Keratinocyte (primary cell): ENCODE results near the gene CERK. TPM values are rescaled to one million over a fixed set of nuclear protein-coding genes. Genes with fewer than 3 reads are reported as not detected.

Experiments used
- DNase-seq: peaks from one replicate; pipeline ENCODE4 v3.0.0-alpha.2; 2011; ENCODE audit warnings: low read depth, missing footprints, low spot score
- FAIRE-seq: peaks from 2 replicates; lab custom pipeline; 2011; peaks lifted over from hg19 to GRCh38; lab: Jason Lieb, UNC
- H2AFZ ChIP-seq: 2 replicates; pipeline ENCODE4 v1.6.0; 2012; ENCODE audit warnings: low read length, control low read depth, inconsistent platforms; ENCODE audit not compliant: control insufficient read depth
- H3K27ac ChIP-seq: 2 replicates; pipeline ENCODE4 v1.5.1; 2011; ENCODE audit warnings: low read length; ENCODE audit not compliant: control insufficient read depth, insufficient read depth
- H3K27me3 ChIP-seq: 3 replicates; pipeline ENCODE4 v1.6.0; 2011; ENCODE audit warnings: low read length; ENCODE audit not compliant: control insufficient read depth, insufficient read depth; ENCODE audit errors: extremely low read depth
- H3K36me3 ChIP-seq, 2 experiments: 2 replicates in 1 of 2; 3 replicates in 1 of 2; pipeline ENCODE4 v1.5.1; 2011; ENCODE audit warnings: low read length in 2 of 2, mild to moderate bottlenecking in 1 of 2; ENCODE audit not compliant: control insufficient read depth in 2 of 2, insufficient read depth in 2 of 2; ENCODE audit errors: extremely low read depth in 1 of 2
- H3K4me1 ChIP-seq: 3 replicates; pipeline ENCODE4 v1.5.1; 2011; ENCODE audit warnings: low read length; ENCODE audit not compliant: control insufficient read depth, insufficient read depth; ENCODE audit errors: extremely low read depth
- H3K4me2 ChIP-seq: 3 replicates; pipeline ENCODE4 v1.6.0; 2011; ENCODE audit warnings: low read depth, low read length; ENCODE audit not compliant: control insufficient read depth, insufficient read depth; ENCODE audit errors: extremely low read depth
- H3K4me3 ChIP-seq, 3 experiments: fragments of 200-600 bp in 1 of 3; sonication (generic) in 1 of 3; 2 replicates in 2 of 3; 3 replicates in 1 of 3; pipeline ENCODE4 v1.5.1; 2011 to 2016; ENCODE audit warnings: low read length in 3 of 3, mild to moderate bottlenecking in 3 of 3, control low read depth in 2 of 3, inconsistent platforms in 1 of 3, low read depth in 1 of 3, mixed read lengths in 1 of 3, mixed run types in 1 of 3, moderate library complexity in 1 of 3; ENCODE audit not compliant: control insufficient read depth in 2 of 3, insufficient read depth in 2 of 3; ENCODE audit errors: extremely low read depth in 1 of 3
- H3K79me2 ChIP-seq: 2 replicates; pipeline ENCODE4 v1.6.0; 2012; ENCODE audit warnings: low read length; ENCODE audit not compliant: control insufficient read depth, insufficient read depth
- H3K9ac ChIP-seq: 3 replicates; pipeline ENCODE4 v1.6.0; 2011; ENCODE audit warnings: low read length; ENCODE audit not compliant: control insufficient read depth, insufficient read depth; ENCODE audit errors: extremely low read depth
- H3K9me1 ChIP-seq: 3 replicates; pipeline ENCODE4 v1.6.0; 2011; ENCODE audit warnings: low read length; ENCODE audit not compliant: control insufficient read depth, insufficient read depth; ENCODE audit errors: extremely low read depth
- H3K9me3 ChIP-seq: 2 replicates; pipeline ENCODE4 v1.5.1; 2012; ENCODE audit warnings: low read depth, low read length; ENCODE audit not compliant: control insufficient read depth
- H4K20me1 ChIP-seq: 3 replicates; pipeline ENCODE4 v1.6.0; 2011; ENCODE audit warnings: low read length; ENCODE audit not compliant: control insufficient read depth, insufficient read depth; ENCODE audit errors: extremely low read depth
- EZH2 ChIP-seq: IDR thresholded peaks from one replicate; pipeline ENCODE4 v1.6.1; 2012; ENCODE audit warnings: inconsistent platforms, mild to moderate bottlenecking, low read length, moderate library complexity
- dilution Hi-C: fragments of 300-500 bp; cut with MboI; formaldehyde crosslinking; loops from one replicate; pipeline ENCODE4 v1.7.0; 2020; ENCODE audit warnings: low sequenced_read_pairs; ENCODE audit not compliant: extremely low pct_ligation_motif_present
- polyA plus RNA-seq, 5 experiments: library from polyadenylated mRNA; depleted of rRNA in 3 of 5; stranded (reverse) in 3 of 5; stranded (forward) in 1 of 5; unstranded in 1 of 5; fragments of >200 nt; gene quantifications; 1 replicate in 1 of 5; 2 replicates in 3 of 5; 3 replicates in 1 of 5; pipeline versions ENCODE4 v1.2.1 to v1.2.3, GENCODE V29; 2011 to 2012; ENCODE audit warnings: missing spikeins in 2 of 5, low read depth in 1 of 5, low replicate concordance in 1 of 5
- TF ChIP-seq, protein P1 (sequence below), 3 experiments: IDR thresholded peaks in 1 of 3; conservative IDR thresholded peaks in 1 of 3; optimal IDR thresholded peaks in 1 of 3; 2 replicates in 2 of 3; 3 replicates in 1 of 3; pipeline versions ENCODE3 to v1.5.1; 2011; ENCODE audit warnings: low read length in 3 of 3, mild to moderate bottlenecking in 3 of 3, moderate library complexity in 2 of 3, control low read depth in 1 of 3, inconsistent platforms in 1 of 3; ENCODE audit not compliant: insufficient read depth in 2 of 3; ENCODE audit errors: extremely low read depth in 1 of 3

The CERK gene
- polyA plus RNA-seq, 1 donor (not counting 4 experiments of a cell fraction or from before 2014, with no cell fraction given): 11.9 TPM

- dilution Hi-C loops: no loop called here
- no peak overlapping the region for H3K27ac ChIP-seq
- peaks cover 2% of the 10 kb centered on the region for H3K4me1 ChIP-seq
Observed at GRCh38 chr22:46746192-46746591, 8.1 kb upstream of the CERK start.

GRCh38 chr22:46744581-46744980 lies 6.5 kb upstream of the CERK start:
- Histone ChIP-seq H3K27ac (no peak overlapping the region), H3K36me3 (no peaks in the 10 kb centered on the region), H3K4me2 (no peak overlapping the region), H4K20me1 (no peaks in the 10 kb centered on the region), H3K9ac (no peak overlapping the region), H3K4me3 (no peak overlapping the region), H3K79me2 (no peaks in the 10 kb centered on the region), H3K9me3 (no peaks in the 10 kb centered on the region), H3K9me1 (no peaks in the 10 kb centered on the region), H3K4me1 (peaks cover 4% of the 10 kb centered on the region), H2AFZ (no peak overlapping the region), H3K27me3 (peaks cover 16% of the 10 kb centered on the region)
- no peak for TF ChIP-seq EZH2
- TF ChIP-seq, protein P1, sequence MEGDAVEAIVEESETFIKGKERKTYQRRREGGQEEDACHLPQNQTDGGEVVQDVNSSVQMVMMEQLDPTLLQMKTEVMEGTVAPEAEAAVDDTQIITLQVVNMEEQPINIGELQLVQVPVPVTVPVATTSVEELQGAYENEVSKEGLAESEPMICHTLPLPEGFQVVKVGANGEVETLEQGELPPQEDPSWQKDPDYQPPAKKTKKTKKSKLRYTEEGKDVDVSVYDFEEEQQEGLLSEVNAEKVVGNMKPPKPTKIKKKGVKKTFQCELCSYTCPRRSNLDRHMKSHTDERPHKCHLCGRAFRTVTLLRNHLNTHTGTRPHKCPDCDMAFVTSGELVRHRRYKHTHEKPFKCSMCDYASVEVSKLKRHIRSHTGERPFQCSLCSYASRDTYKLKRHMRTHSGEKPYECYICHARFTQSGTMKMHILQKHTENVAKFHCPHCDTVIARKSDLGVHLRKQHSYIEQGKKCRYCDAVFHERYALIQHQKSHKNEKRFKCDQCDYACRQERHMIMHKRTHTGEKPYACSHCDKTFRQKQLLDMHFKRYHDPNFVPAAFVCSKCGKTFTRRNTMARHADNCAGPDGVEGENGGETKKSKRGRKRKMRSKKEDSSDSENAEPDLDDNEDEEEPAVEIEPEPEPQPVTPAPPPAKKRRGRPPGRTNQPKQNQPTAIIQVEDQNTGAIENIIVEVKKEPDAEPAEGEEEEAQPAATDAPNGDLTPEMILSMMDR (optimal IDR thresholded peaks at IDR 0.05 in 1 of 3, IDR thresholded peaks at IDR 0.05 in 1 of 3, conservative IDR thresholded peaks at IDR 0.05 in 1 of 3; ENCODE audit: extremely low read depth in 1 of 3, insufficient read depth in 2 of 3, low read length in 3 of 3): no peak
- FAIRE-seq: no peak
- DNase-seq: no peak
- dilution Hi-C loops: no loop called here

More at GRCh38 chr22:46746192-46746591, 8.1 kb upstream of the CERK start:
- Histone ChIP-seq H3K79me2 (no peaks in the 10 kb centered on the region), H3K9me3 (no peaks in the 10 kb centered on the region), H3K9ac (no peak overlapping the region), H4K20me1 (no peaks in the 10 kb centered on the region), H2AFZ (no peak overlapping the region), H3K9me1 (no peaks in the 10 kb centered on the region), H3K36me3 (no peaks in the 10 kb centered on the region), H3K4me2 (no peak overlapping the region), H3K27me3 (peaks cover 16% of the 10 kb centered on the region), H3K4me3 (no peak overlapping the region)
- DNase-seq (no peak), FAIRE-seq (no peak)
- TF ChIP-seq, protein P1 (optimal IDR thresholded peaks at IDR 0.05 in 1 of 3, IDR thresholded peaks at IDR 0.05 in 1 of 3, conservative IDR thresholded peaks at IDR 0.05 in 1 of 3; ENCODE audit: extremely low read depth in 1 of 3, insufficient read depth in 2 of 3, low read length in 3 of 3): no peak
- TF ChIP-seq EZH2: no peak
